ENCODE results near the gene VPS13D.

The VPS13D gene

GRCh38 chr1:12404918-12405317 is 175.1 kb downstream of the VPS13D start:
- no peak for DNase-seq (ENCODE audit: low read depth, low spot score)

- DNase-seq (ENCODE audit: low read depth, low spot score) = no peak
Observed at GRCh38 chr1:12405325-12406210, 175.7 kb downstream of the VPS13D start.

- no peak for DNase-seq (ENCODE audit: low read depth, low spot score)
Observed at GRCh38 chr1:12406211-12407021, 176.6 kb downstream of the VPS13D start.

GRCh38 chr1:12407050-12407961 is 177.5 kb downstream of the VPS13D start:
- DNase-seq (ENCODE audit: low read depth, low spot score) = no peak

GRCh38 chr1:12407962-12408454 is 178.2 kb downstream of the VPS13D start:
- DNase-seq (ENCODE audit: low read depth, low spot score) = no peak

GRCh38 chr1:12408662-12409061 is 178.8 kb downstream of the VPS13D start:
- DNase-seq (ENCODE audit: low read depth, low spot score) = no peak

- DNase-seq (ENCODE audit: low read depth, low spot score) = no peak
Observed at GRCh38 chr1:12409681-12410080, 179.9 kb downstream of the VPS13D start.

- no peak for DNase-seq (ENCODE audit: low read depth, low spot score)
Observed at GRCh38 chr1:12410351-12410750, 180.5 kb downstream of the VPS13D start.

GRCh38 chr1:12411098-12411497 is 181.3 kb downstream of the VPS13D start:
- no peak for DNase-seq (ENCODE audit: low read depth, low spot score)

- no peak for DNase-seq (ENCODE audit: low read depth, low spot score)
Observed at GRCh38 chr1:12411747-12412146, 181.9 kb downstream of the VPS13D start.

- no peak for DNase-seq (ENCODE audit: low read depth, low spot score)
Observed at GRCh38 chr1:12412439-12412838, 182.6 kb downstream of the VPS13D start.

- DNase-seq (ENCODE audit: low read depth, low spot score) = no peak
Observed at GRCh38 chr1:12413664-12414410, 184.0 kb downstream of the VPS13D start.

GRCh38 chr1:12414444-12415018 is 184.7 kb downstream of the VPS13D start:
- no peak for DNase-seq (ENCODE audit: low read depth, low spot score)

GRCh38 chr1:12415038-12415466 is 185.2 kb downstream of the VPS13D start:
- DNase-seq (ENCODE audit: low read depth, low spot score) = no peak

GRCh38 chr1:12416101-12416500 is 186.3 kb downstream of the VPS13D start:
- no peak for DNase-seq (ENCODE audit: low read depth, low spot score)

GRCh38 chr1:12416744-12417143 is 186.9 kb downstream of the VPS13D start:
- no peak for DNase-seq (ENCODE audit: low read depth, low spot score)

- DNase-seq (ENCODE audit: low read depth, low spot score) = no peak
Observed at GRCh38 chr1:12417389-12417788, 187.6 kb downstream of the VPS13D start.

GRCh38 chr1:12420171-12420570 is 190.3 kb downstream of the VPS13D start:
- no peak for DNase-seq (ENCODE audit: low read depth, low spot score)

GRCh38 chr1:12422488-12422887 is 192.7 kb downstream of the VPS13D start:
- no peak for DNase-seq (ENCODE audit: low read depth, low spot score)

- DNase-seq (ENCODE audit: low read depth, low spot score) = no peak
Observed at GRCh38 chr1:12424087-12424529, 194.3 kb downstream of the VPS13D start.
